Erythroblast (primary cell): ENCODE results near the gene CENPC.

Experiments used
- GATA1 ChIP-seq: IDR thresholded peaks from 2 replicates; pipeline ENCODE4 v1.6.1; 2011; ENCODE audit warnings: low read depth, mild to moderate bottlenecking, control low read depth, low read length, moderate library complexity
- POLR2A ChIP-seq: IDR thresholded peaks from 2 replicates; pipeline ENCODE4 v1.6.1; 2011; ENCODE audit warnings: mild to moderate bottlenecking, low read length

GRCh38 chr4:67549123-67549522, 3.8 kb upstream of the CENPC start:
- TF ChIP-seq POLR2A (no peak), GATA1 (no peak)
